Mononuclear cell (primary cell): ENCODE measurements around the gene AFAP1. TPM values are rescaled to one million over a fixed set of nuclear protein-coding genes. Genes with fewer than 3 reads are reported as not detected.

Source experiments
- H3K27me3 ChIP-seq: 2 replicates; pipeline ENCODE4 v1.6.0; 2011; ENCODE audit warnings: low read length, control low read depth; ENCODE audit not compliant: insufficient read depth
- H3K4me1 ChIP-seq: 2 replicates; pipeline ENCODE4 v1.5.1; 2011; ENCODE audit warnings: mild to moderate bottlenecking, low read length, control low read depth; ENCODE audit not compliant: insufficient read depth
- H3K4me3 ChIP-seq: 2 replicates; pipeline ENCODE4 v1.5.1; 2011; ENCODE audit warnings: mild to moderate bottlenecking, low read length, moderate library complexity
- H3K9me3 ChIP-seq: 2 replicates; pipeline ENCODE4 v1.5.1; 2011; ENCODE audit warnings: low read depth, mild to moderate bottlenecking, control low read depth, low read length
- total RNA-seq: library from RNA; depleted of rRNA; stranded (reverse); fragments of >200 nt; gene quantifications from one replicate; pipeline ENCODE4 v1.2.3, GENCODE V29; 2012

AFAP1 gene
- total RNA-seq, 1 donor: 6.7 TPM

DNA sequence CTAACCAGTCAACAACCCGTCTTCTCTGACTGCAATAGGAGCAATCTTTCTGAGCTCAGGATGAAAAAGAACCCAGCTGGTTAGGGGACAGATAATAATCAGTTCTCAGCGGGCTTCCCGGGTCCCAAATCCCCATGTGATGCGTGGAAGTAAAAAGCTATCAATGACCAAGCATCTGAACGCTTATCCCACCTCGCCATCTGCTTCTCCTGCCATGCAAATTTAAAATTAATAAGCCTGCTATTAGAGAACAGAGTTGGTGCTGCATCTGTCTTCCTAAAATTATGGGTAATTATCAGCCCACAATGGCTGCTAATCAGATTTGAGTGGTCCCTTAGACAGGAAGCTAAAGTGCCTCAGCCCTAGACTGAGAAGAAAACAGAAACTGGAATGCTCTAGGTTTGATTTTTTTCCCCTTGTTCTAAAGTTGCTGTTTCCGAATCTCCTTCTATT is 37.5 kb downstream of the AFAP1 start:
- H3K4me1 ChIP-seq: no peaks in the 10 kb centered on the region
- no peaks in the 10 kb centered on the region for H3K9me3 ChIP-seq
- no peaks in the 10 kb centered on the region for H3K27me3 ChIP-seq
- H3K4me3 ChIP-seq: no peak overlapping the region

DNA sequence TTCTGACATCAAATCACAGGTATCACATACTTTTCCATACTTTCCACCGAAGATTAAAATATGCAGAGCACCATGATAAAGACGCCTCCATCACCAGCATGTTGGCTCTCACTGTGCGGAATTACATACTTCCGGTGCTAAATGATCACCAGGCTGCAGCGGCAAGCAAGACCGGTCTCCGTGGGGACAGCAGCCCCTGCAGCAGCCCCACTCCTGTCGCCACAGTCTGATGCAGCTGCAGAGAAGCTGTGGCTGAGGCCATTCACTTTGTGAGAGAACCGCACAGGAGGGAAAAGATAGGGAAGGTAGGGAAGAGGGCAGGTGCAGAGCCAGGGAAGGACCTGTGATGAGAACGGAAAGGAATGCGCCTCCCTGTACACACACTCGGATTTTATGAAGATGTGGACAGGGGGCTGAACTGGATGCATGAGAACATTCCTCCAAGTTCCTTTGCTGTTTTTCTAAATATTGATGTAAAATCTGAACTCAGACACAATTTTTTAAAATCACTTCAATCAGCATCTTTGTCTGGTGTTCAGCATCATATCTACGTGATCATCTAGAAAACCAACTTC is 38.3 kb downstream of the AFAP1 start:
- no peaks in the 10 kb centered on the region for H3K9me3 ChIP-seq
- H3K27me3 ChIP-seq: no peaks in the 10 kb centered on the region
- H3K4me1 ChIP-seq: no peaks in the 10 kb centered on the region
- no peak overlapping the region for H3K4me3 ChIP-seq

DNA sequence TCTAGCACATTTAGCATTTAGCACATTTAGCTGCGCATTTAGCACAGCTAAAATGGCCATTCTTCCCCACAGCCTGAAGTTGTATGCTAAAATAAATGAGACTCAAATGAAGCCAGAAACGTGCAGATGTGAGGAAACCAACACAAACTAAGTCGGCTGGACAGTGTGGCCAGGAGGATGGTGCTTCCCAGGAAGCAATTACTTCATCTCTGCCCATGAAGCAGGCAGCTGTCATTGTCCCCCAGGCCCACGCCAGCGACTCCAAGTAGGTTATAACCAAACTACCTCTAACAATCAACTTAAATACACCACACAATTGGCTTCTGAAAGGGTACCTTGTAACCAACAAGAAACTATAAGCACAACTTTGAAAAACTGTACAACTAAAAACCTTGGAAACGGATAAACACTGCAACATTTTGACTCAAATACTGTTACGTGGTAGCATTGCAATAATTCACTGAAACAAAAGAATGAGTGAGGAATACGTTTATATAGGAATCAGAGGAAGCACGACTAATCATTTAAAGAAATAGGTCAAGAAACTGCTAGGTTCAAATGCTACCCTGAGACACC is 39.2 kb downstream of the AFAP1 start:
- no peaks in the 10 kb centered on the region for H3K27me3 ChIP-seq
- H3K4me3 ChIP-seq: no peak overlapping the region
- no peaks in the 10 kb centered on the region for H3K9me3 ChIP-seq
- H3K4me1 ChIP-seq: no peaks in the 10 kb centered on the region

DNA sequence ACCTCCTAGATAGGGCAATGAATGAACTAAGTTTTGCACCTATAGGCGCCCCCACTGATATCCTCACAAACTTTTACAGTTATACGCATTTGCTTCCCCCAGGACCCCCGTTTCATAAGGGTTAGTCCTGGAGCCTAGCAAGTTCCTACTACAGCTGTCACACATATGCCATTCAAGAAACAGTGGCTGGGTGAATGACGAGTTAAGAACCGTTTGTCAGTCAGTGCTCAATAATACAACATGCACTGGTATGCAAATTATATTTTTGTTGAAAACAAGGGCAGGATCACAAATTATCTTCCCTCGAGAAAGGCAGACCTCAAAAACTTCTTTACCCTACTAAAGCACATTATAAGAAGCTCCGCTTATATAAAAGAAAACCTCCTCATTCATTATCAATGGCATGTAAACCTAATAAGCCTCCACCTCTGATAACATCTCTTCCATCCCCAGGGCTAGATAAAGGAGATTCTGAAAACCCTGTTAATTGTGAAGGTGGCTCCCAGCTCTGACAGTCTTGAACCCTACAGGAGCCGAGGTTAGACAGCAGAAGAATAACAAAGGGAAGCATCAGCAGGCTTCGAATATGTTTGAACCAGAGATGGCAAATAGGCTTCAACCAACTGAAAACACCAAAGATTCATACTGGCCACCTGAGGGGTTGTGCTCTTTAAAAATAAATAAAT is 40.3 kb downstream of the AFAP1 start:
- no peaks in the 10 kb centered on the region for H3K4me1 ChIP-seq
- H3K9me3 ChIP-seq: no peaks in the 10 kb centered on the region
- H3K27me3 ChIP-seq: no peaks in the 10 kb centered on the region
- no peak overlapping the region for H3K4me3 ChIP-seq

DNA sequence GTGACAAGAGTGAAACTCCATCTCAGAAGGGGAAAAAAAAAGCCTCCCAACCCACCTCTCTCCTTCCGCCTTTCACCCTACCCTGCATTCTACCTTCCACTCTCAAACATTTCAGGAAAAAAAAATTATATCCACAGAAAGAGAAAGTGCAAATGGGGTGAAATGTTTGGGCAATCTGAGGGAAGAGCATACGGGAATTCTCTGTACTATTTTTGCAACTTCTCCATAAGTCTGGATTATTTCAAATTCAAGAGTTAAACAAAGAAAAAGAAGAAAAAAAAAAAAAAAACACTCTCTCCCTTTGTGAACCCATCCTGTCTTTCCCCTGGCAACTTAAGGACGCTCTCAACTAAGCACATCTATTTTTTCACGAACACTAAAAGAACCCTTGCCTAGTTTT is 41.3 kb downstream of the AFAP1 start:
- Histone ChIP-seq H3K4me1 (no peaks in the 10 kb centered on the region), H3K4me3 (no peak overlapping the region), H3K9me3 (no peaks in the 10 kb centered on the region), H3K27me3 (no peaks in the 10 kb centered on the region)

DNA sequence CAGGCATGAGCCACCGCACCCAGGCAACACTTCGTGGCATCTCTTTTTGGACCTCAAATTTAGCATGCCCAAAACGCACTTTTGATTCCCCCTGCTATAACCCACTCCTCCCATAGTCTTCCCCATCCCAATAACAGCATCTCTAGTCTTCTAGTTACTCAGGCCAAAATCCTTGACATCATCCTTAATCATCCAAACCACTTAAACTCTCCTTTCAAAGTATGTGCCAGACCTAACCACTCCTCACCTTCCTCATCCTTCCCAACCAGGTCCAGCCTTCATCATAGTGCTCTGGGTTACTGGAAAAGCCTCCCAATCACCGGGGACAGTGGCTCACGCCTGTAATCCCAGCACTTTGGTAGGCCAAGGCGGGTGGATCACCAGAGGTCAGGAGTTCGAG is 41.9 kb downstream of the AFAP1 start:
- H3K9me3 ChIP-seq: no peaks in the 10 kb centered on the region
- no peaks in the 10 kb centered on the region for H3K27me3 ChIP-seq
- H3K4me3 ChIP-seq: no peak overlapping the region
- no peaks in the 10 kb centered on the region for H3K4me1 ChIP-seq

DNA sequence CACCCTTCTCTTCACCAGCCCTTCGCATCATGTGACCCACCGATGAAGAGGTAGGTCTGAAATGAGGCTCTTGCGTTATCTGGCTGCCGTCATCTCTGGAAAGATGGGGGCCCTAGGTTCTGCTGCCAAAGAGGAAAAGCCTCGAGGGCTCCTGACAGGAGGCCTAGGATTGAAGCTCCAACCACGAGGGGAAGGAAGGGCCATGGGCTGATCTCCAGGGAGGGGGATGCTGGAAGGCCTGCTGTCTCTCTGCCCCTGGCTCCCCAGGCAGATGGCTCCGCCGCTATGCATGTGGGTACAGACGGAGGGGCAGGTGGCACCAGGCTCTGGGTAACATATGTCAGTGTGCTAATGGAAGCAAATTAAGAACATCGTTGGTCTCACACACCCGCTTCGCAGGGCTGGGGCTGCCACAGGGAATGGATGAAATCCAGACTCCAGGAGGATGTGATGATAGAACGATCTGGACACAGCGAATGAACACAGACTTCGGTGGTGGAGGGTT is 44.9 kb downstream of the AFAP1 start:
- Histone ChIP-seq H3K27me3 (no peaks in the 10 kb centered on the region), H3K9me3 (no peaks in the 10 kb centered on the region), H3K4me1 (no peaks in the 10 kb centered on the region), H3K4me3 (no peak overlapping the region)

DNA sequence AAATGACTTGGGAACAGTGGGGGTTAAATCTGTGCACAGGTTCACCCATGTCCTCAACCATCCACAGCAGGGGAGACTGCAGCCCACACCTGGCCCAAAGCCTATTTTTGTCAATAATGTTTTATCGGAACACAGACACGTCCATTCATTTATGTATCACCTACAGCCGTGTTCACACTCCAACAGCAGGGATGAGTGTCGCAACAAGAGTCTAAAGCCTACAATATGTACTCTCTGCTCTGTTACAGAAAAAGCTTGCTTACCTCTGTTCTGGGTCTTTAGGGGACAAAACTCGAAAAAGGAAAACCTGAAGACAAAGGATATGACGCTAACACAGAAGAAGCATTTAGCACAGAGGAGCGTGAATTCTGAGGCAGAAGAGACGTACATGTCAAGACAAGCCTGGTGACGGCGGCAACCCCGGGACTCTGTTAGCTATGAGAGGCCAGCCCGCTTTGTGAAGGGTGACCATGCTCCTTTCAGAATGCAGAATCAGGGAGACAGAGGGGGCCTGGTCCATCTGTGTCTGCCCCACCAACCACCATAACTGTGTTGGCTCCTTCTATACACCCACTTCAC is 45.5 kb downstream of the AFAP1 start:
- no peaks in the 10 kb centered on the region for H3K27me3 ChIP-seq
- no peak overlapping the region for H3K4me3 ChIP-seq
- H3K9me3 ChIP-seq: no peaks in the 10 kb centered on the region
- no peaks in the 10 kb centered on the region for H3K4me1 ChIP-seq

DNA sequence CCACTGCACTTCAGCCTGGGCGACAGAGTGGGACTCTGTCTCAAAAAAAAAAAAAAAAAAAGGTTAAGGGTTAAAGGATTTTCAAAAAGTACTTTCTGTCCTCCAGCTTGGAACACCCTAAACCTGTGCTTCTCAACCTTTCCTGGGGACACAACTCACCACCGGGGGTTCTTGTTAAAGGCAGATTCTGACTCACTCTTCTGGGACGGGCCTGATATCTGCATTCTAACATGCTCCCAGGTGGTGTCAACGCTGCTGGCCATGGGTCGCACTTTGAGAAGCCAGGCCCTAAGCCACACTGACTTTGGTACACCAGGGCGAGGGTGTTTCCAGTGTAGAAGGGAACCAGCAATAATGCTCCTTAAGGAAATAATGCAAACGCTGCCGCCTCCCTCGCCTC is 46.1 kb downstream of the AFAP1 start:
- no peaks in the 10 kb centered on the region for H3K4me1 ChIP-seq
- no peak overlapping the region for H3K4me3 ChIP-seq
- no peaks in the 10 kb centered on the region for H3K9me3 ChIP-seq
- no peaks in the 10 kb centered on the region for H3K27me3 ChIP-seq

DNA sequence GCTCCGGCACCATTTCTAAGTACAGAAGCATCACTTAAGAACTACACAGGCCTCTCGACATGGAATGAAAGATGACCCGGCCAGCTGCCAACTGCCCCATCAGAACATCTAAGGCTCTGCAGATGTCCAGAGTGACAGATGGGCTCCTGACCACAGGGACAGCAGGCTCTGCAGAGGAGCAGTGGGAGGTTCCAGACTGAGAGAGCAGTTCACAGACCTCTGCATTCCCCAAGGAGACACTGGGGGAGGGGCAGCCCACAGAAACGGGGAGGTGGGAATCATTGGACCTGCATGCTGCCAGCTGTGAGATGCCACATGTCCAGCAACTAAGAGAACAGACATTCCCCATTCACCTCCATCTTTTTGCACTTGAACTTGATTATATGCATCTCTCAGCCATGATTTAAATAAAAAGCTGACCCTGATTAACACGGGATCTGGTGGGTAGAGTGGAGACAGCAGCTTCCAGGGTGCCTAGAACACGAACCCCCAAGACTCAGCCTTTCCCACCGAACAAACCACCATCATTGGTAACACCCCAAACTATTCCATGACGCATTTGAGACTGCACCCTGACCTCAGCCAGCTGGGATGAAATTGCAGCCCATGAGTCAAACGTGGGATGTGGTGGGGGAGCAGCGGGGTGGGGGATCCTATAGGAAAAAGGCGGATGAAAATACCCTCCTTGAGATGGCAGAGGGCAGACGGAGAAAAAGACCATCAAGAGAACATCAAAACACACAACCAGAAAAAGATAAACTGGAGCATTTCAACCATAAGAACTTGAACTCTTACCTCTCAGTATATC is 47.2 kb downstream of the AFAP1 start:
- no peaks in the 10 kb centered on the region for H3K27me3 ChIP-seq
- no peaks in the 10 kb centered on the region for H3K4me1 ChIP-seq
- H3K4me3 ChIP-seq: no peak overlapping the region

DNA sequence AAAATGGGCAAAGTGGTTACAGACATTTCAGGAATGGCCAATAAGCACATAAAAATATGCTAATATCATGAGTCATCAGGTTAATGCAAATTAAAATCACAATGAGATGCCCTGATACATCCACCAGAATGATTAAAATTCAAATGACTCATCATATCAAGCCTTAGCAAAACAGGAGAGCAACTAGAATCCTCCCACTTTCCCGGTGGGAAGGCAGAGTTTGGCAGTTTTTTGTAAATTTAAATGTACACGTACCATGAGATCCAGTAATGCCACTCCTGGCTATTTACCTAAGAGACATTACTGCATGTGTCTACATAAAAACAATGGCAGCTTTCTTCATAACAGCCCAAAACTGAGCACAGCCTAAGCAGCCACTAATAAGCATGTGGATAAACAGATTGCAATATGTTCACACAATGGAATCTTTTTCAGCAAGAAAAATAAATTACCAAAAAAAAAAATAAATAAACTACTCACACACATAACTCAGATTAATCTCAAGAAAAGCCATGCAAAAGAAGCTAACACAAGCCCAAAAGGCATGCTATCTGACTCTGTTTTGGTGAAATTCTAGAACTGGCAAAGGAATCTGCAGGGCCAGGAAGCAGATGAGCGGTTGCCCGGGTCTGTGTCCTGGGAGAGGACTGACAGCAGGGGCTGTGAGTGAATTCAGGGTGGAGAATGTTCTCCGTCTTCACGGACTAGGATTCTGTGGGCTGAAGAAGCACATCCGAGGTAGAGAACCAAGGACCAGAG is 48.8 kb downstream of the AFAP1 start:
- Histone ChIP-seq H3K9me3 (no peaks in the 10 kb centered on the region), H3K4me1 (no peaks in the 10 kb centered on the region), H3K27me3 (no peaks in the 10 kb centered on the region), H3K4me3 (no peak overlapping the region)

More for the DNA sequence above, 47.2 kb downstream of the AFAP1 start:
- no peaks in the 10 kb centered on the region for H3K9me3 ChIP-seq

DNA sequence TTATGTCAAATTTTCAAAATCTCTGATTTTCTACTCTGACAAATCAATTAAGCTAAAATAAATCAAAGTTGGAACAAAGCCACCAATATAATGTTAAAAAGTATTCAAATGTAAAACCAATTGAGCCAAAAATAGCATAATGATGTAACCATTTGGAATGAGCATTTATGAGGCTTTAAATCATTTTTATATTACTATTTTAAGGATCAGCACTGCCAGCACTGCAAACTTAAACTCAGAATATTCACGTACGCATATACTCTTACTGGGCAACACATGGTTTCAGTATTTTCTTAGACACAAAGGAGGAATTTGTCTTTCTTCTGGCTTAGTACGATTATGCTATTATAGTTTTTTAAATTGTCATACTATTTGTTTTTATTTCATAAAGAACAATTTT is 52.2 kb downstream of the AFAP1 start:
- Histone ChIP-seq H3K27me3 (no peaks in the 10 kb centered on the region), H3K4me1 (no peaks in the 10 kb centered on the region), H3K9me3 (no peaks in the 10 kb centered on the region), H3K4me3 (no peak overlapping the region)

DNA sequence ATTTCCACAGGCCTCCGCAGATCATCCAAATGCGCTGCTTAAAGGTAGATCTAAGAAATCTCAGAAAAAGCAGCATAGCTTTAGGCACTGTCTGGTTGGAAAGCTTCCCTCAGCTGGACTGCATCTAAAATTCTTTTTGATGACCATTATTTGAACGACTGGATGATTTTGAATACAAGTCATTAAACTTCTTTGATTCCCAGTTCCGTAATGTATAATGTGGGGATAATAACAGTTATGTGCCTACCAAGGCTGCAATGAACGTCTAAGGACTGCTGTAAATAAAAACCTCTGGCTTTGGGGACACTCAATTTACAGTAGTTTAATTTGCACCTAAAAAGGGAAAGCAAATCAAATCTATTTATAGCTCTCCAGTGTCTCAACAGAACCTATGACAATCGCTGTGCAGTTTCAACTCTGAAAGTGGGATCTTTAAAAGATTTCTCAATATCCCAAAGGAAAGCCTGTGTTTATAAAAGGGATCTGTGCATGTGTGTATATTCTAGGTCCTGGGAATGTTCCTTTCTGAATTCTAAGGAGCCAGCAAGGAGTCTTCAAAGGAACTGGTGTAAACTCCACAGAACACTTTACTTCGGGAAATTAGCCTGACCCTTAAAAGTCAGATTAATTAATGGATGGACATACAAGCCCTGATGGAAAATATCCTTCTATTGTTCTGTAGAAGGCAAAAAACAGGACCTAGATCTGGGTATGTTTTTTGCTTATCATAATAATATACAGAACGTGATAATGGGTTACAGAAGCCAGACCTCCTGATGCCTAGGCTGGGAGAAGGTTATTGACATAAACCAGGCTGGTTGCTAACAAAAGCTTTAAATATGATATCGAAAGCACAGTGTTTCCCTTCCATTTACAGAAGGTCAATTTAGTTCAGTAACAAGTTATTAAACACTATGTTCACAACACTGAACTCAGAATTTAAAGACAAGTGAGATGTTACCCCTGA is 53.4 kb downstream of the AFAP1 start:
- Histone ChIP-seq H3K9me3 (no peaks in the 10 kb centered on the region), H3K27me3 (no peaks in the 10 kb centered on the region), H3K4me1 (no peaks in the 10 kb centered on the region), H3K4me3 (no peak overlapping the region)
